Smooth muscle cell of the brain vasculature (primary cell): ENCODE data around the gene ME3.
"Not testable (repeated sequence)": the region's sequence is repeated elsewhere in the genome, so short reads cannot be mapped to it uniquely, and the experiment has no call there.

Source experiments
- DNase-seq: peaks from one replicate; pipeline ENCODE4 v3.0.0-alpha.2; 2012; ENCODE audit warnings: low read depth, low spot score

ME3 gene

GRCh38 chr11:86663761-86664160 lies 8.7 kb downstream of the ME3 start:
- no peak for DNase-seq

- no peak for DNase-seq
Measured at GRCh38 chr11:86663291-86663690, 9.1 kb downstream of the ME3 start.

DNA sequence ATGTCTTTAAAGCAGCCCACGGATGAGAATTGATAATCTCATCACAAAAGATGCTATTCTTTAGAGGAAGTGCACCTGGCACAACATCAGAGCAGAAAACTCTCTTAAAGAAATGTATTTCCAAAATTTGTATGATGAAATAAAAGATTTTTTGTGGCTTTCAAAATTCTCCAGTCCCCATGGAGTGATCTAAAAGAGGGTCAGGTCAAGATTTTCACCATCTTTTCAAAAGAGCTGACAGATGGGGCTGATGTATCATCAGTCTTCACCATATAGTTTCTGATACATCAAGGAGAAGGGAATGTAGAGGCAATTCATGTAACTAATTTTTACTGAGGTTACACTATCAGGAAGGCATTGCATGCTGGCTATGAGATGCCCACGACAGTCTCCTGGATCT lies 11.7 kb downstream of the ME3 start:
- no peak for DNase-seq

DNA sequence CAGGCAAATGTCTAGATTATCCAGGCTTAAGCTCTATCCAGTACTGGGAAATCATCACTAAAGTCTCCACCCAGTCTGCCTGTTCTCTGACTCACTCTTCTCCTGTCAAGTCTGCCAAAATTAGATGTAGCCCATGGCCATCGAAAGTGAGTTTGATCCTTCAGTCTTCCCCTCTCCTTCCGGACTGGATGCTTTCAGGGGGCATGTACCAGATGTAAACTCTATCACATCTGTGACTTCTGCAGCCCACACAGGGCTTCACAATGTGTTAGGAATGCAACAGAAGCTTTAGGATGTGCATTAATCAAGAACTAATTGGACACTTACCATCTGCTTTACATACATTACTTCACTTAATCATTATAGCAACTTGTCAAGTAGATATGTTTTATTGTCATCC lies 12.3 kb downstream of the ME3 start:
- DNase-seq: no peak

GRCh38 chr11:86658534-86658933 lies 13.9 kb downstream of the ME3 start:
- no peak for DNase-seq

GRCh38 chr11:86645212-86645611 lies 27.2 kb downstream of the ME3 start:
- DNase-seq: not testable (repeated sequence)

GRCh38 chr11:86644291-86644690 lies 28.1 kb downstream of the ME3 start:
- no peak for DNase-seq

DNA sequence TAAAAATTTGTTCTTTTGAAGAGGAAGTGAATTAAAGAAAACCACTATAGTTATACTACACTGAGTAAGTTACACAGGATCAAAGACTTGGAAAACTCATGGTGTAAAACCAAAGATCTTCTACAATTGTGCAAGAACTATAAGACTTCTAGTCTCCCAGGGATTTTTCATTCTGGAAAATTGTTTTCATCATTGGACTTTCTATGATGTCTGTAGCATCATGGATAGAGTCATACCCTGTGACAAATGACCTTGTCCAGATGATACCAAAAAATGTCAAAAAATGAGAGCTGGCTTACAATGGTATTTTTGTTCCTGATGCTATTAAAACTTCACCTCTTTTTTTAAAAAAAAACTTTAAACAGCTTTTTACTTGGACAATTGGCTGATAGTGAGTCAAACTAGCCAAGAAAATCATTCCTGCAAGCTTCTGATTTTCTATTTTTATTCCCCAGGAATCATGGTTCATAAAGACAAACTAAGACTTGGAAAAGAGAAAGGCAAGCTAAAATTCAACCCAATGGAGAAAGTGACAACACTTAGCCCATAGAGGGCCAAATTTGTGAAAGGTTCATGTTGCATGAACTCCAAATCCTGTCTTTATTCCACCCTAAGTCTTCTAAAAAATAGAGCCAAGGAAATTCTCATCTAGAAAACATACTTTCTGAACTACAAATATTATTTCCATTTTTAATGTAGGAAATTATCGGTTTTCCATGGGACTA lies 30.7 kb downstream of the ME3 start:
- DNase-seq: no peak

GRCh38 chr11:86639137-86639536 lies 33.3 kb downstream of the ME3 start:
- DNase-seq: no peak

- no peak for DNase-seq
Measured at GRCh38 chr11:86638673-86639072, 33.7 kb downstream of the ME3 start.

GRCh38 chr11:86637988-86638387 lies 34.4 kb downstream of the ME3 start:
- no peak for DNase-seq

GRCh38 chr11:86636275-86636674 lies 36.1 kb downstream of the ME3 start:
- DNase-seq: no peak

- peak; percentile 86 for DNase-seq
Measured at GRCh38 chr11:86632499-86633269, 39.7 kb downstream of the ME3 start.

GRCh38 chr11:86630229-86630981 lies 42.0 kb downstream of the ME3 start:
- no peak for DNase-seq

- peak; percentile 87 for DNase-seq
Measured at GRCh38 chr11:86629045-86629706, 43.2 kb downstream of the ME3 start.

GRCh38 chr11:86627776-86628455 lies 44.5 kb downstream of the ME3 start:
- DNase-seq: no peak

GRCh38 chr11:86625981-86626380 lies 46.4 kb downstream of the ME3 start:
- no peak for DNase-seq

- no peak for DNase-seq
Measured at GRCh38 chr11:86625544-86625943, 46.9 kb downstream of the ME3 start.

DNA sequence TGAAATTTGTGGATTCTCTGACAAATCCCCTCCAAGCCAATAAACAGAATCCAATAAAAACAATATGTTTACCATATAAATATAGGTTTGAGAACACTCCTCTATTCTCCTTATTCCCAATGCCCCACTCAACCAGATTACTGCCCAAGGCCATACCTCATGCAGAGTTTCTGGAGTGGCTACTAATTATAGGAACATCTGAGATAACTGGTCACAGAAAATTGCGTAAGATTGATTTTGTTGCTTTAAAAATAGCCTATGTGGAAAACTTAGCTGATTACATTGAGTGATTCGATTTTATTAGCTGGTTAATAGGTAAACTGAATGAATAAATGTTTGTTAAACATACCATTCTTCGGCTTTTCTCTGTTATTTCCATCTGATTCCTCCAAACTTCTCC lies 48.0 kb downstream of the ME3 start:
- no peak for DNase-seq

GRCh38 chr11:86623736-86624135 lies 48.7 kb downstream of the ME3 start:
- DNase-seq: no peak

DNA sequence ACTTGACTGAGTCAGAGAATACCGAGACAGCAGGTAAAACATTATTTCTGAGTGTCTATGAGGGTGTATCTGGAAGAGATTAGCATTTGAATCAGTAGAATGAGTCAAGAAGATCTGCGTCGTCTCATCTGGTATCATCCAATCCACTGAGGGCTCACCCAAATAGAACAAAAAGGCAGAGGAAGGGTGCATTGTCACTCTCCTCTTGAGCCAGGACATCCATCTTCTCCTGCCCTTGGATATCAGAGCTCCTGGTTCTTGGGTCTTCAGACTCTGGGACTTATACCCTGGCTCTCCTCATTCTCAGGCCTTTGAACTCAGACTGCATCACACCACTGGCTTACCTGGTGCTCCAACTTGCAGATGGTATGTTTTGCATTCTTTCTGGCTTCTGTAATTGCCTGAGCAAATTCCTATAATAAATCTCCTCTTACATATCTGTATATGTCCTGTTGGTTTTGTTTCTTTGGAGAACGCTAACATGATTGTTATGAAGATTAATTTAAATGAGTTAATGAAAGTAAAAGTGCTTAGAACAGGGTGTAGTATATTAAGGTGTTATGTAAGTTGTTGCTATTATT lies 49.3 kb downstream of the ME3 start:
- DNase-seq: no peak
